Astrocyte (in vitro differentiated cells and primary cell): ENCODE results near the gene ARHGEF3.

Experiments
- EZH2 ChIP-seq: IDR thresholded peaks from 2 replicates; pipeline ENCODE4 v1.6.1; 2012; ENCODE audit warnings: mild to moderate bottlenecking, low read length, inconsistent platforms; ENCODE audit not compliant: insufficient read depth
- TF ChIP-seq, protein P1 (sequence below): IDR thresholded peaks from 2 replicates; pipeline ENCODE4 v1.5.1; 2011; ENCODE audit warnings: low read depth, mild to moderate bottlenecking, inconsistent platforms, low read length, moderate library complexity; ENCODE audit not compliant: insufficient read depth

DNA sequence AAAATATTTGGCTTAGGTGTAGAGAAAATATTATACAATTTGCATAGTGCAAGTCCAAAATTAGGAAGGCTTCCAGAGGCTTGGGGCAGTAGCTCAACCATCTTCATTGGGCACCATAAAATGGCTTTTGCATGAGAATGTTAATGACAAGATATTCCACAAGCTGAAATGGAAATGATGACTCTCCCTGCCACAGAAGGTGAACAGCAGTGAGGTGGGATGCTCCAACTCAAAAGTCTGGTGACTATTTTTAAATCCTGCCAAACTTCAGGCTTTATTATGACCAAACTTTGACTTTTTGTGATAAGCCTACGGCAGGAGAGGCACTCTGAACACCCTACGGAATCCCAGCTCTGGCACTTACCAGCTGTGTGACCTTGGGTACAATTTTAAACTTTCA is 37.6 kb downstream of the ARHGEF3 start:
- TF ChIP-seq, protein P1, sequence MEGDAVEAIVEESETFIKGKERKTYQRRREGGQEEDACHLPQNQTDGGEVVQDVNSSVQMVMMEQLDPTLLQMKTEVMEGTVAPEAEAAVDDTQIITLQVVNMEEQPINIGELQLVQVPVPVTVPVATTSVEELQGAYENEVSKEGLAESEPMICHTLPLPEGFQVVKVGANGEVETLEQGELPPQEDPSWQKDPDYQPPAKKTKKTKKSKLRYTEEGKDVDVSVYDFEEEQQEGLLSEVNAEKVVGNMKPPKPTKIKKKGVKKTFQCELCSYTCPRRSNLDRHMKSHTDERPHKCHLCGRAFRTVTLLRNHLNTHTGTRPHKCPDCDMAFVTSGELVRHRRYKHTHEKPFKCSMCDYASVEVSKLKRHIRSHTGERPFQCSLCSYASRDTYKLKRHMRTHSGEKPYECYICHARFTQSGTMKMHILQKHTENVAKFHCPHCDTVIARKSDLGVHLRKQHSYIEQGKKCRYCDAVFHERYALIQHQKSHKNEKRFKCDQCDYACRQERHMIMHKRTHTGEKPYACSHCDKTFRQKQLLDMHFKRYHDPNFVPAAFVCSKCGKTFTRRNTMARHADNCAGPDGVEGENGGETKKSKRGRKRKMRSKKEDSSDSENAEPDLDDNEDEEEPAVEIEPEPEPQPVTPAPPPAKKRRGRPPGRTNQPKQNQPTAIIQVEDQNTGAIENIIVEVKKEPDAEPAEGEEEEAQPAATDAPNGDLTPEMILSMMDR, result no peak
- no peak for TF ChIP-seq EZH2
